ENCODE data around the gene ZIC5.

The ZIC5 gene

GRCh38 chr13:99930925-99931324 lies 40.6 kb downstream of the ZIC5 start:
- DNase-seq = no peak

GRCh38 chr13:99929866-99930265 lies 41.7 kb downstream of the ZIC5 start:
- no peak for DNase-seq

GRCh38 chr13:99926014-99926731 lies 45.4 kb downstream of the ZIC5 start:
- DNase-seq = no peak

GRCh38 chr13:99923877-99924582 lies 47.5 kb downstream of the ZIC5 start:
- no peak for DNase-seq

- DNase-seq = no peak
Observed at GRCh38 chr13:99922631-99923404, 48.7 kb downstream of the ZIC5 start.

GRCh38 chr13:99919132-99919531 lies 52.4 kb downstream of the ZIC5 start:
- DNase-seq = no peak

- no peak for DNase-seq
Observed at GRCh38 chr13:99916366-99917103, 55.0 kb downstream of the ZIC5 start.

GRCh38 chr13:99913167-99913566 lies 58.4 kb downstream of the ZIC5 start:
- DNase-seq = no peak
